B cell (primary cell): ENCODE measurements around the gene SERPINE3. TPM values are rescaled to one million over a fixed set of nuclear protein-coding genes. Genes with fewer than 3 reads are reported as not detected.

Experiments used
- ATAC-seq: fragments of 200-7000 bp; cut with Tn5 transposase; one replicate; pipeline ENCODE4 v1.10.0; 2021; ENCODE audit warnings: low read depth, mild to moderate bottlenecking, moderate number of reproducible peaks, moderate library complexity
- CTCF ChIA-PET: fragments of 350-600 bp; sonication (Branson Sonifier 250); formaldehyde crosslinking; loops from one replicate; lab custom pipeline; 2021; ENCODE audit warnings: antibody characterized with exemption, inconsistent platforms; lab: Charles Lee
- POLR2A ChIA-PET: fragments of 350-600 bp; sonication (Branson Sonifier 250); formaldehyde crosslinking; loops from one replicate; lab custom pipeline; 2021; ENCODE audit warnings: antibody characterized with exemption; lab: Charles Lee
- DNase-seq: peaks from one replicate; pipeline ENCODE4 v3.0.0; 2013
- H2AFZ ChIP-seq: 2 replicates; pipeline ENCODE4 v1.6.1; 2012; ENCODE audit warnings: mild to moderate bottlenecking, low read depth, low read length; ENCODE audit not compliant: insufficient read depth, poor library complexity, severe bottlenecking
- H3K27ac ChIP-seq, 2 donors: 1 replicate in 1 of 2; 2 replicates in 1 of 2; pipeline ENCODE4 v1.5.1; 2012 to 2013; ENCODE audit warnings: low read length in 2 of 2, mild to moderate bottlenecking in 2 of 2, moderate library complexity in 1 of 2
- H3K27me3 ChIP-seq, 4 experiments: fragments of 200-600 bp in 1 of 4; sonication (generic) in 1 of 4; replicated peaks in 1 of 4; 1 replicate in 2 of 4; 2 replicates in 2 of 4; pipeline versions ENCODE4 v1.6.1 to v1.7.0; 2013 to 2016; ENCODE audit warnings: low read length in 3 of 4, mild to moderate bottlenecking in 2 of 4, mixed read lengths in 1 of 4, moderate library complexity in 1 of 4; ENCODE audit not compliant: insufficient read depth in 4 of 4, control insufficient read depth in 3 of 4; ENCODE audit errors: control extremely low read depth in 1 of 4
- H3K36me3 ChIP-seq, 2 experiments: replicated peaks in 1 of 2; 1 replicate in 1 of 2; 2 replicates in 1 of 2; pipeline versions ENCODE4 v1.6.1 to v1.7.1; 2013; ENCODE audit warnings: low read length in 1 of 2; ENCODE audit not compliant: insufficient read depth in 2 of 2, control insufficient read depth in 1 of 2; ENCODE audit errors: control extremely low read depth in 1 of 2, extremely low read depth in 1 of 2
- H3K4me1 ChIP-seq, 2 donors: fragments of 200-600 bp in 1 of 2; sonication (generic) in 1 of 2; 1 replicate in 1 of 2; 2 replicates in 1 of 2; pipeline versions ENCODE4 v1.5.1 to v1.6.1; 2013 to 2017; ENCODE audit warnings: low read length in 2 of 2; ENCODE audit not compliant: control insufficient read depth in 2 of 2, insufficient read depth in 2 of 2
- H3K4me2 ChIP-seq: replicated peaks from 2 replicates; pipeline ENCODE3; 2012; ENCODE audit warnings: mild to moderate bottlenecking, low read depth, low read length; ENCODE audit not compliant: poor library complexity, severe bottlenecking
- H3K4me3 ChIP-seq, 5 experiments: fragments of 200-600 bp in 1 of 5; sonication (generic) in 1 of 5; 1 replicate in 3 of 5; 2 replicates in 2 of 5; pipeline versions ENCODE4 v1.5.1 to v1.7.0; 2011 to 2016; ENCODE audit warnings: low read length in 4 of 5, mild to moderate bottlenecking in 4 of 5, low read depth in 2 of 5, control low read depth in 1 of 5, moderate library complexity in 1 of 5; ENCODE audit not compliant: insufficient read depth in 1 of 5; ENCODE audit errors: control extremely low read depth in 1 of 5, extremely low read depth in 1 of 5
- H3K79me2 ChIP-seq: fragments of 200-600 bp; sonication (generic); one replicate; pipeline ENCODE4 v1.6.0; 2016; ENCODE audit warnings: low read length; ENCODE audit not compliant: control insufficient read depth, insufficient read depth
- H3K9ac ChIP-seq: fragments of 200-600 bp; sonication (generic); 2 replicates; pipeline ENCODE4 v1.6.1; 2017; ENCODE audit warnings: mild to moderate bottlenecking, low read length, moderate library complexity
- H3K9me3 ChIP-seq, 3 donors: one replicate each; pipeline versions ENCODE4 v1.6.1 to v1.7.1; 2013; ENCODE audit warnings: low read length in 2 of 3; ENCODE audit not compliant: control insufficient read depth in 2 of 3, insufficient read depth in 1 of 3; ENCODE audit errors: control extremely low read depth in 1 of 3
- H4K20me1 ChIP-seq: 2 replicates; pipeline ENCODE4 v1.6.0; 2012; ENCODE audit warnings: mild to moderate bottlenecking, low read length; ENCODE audit not compliant: insufficient read depth, control insufficient read depth, poor library complexity, severe bottlenecking
- H3K27ac Mint-ChIP-seq: one replicate; pipeline ENCODE4 v1.8.0; 2021; ENCODE audit warnings: mixed read lengths
- H3K27me3 Mint-ChIP-seq: one replicate; pipeline ENCODE4 v1.8.0; 2021; ENCODE audit warnings: mixed read lengths
- H3K4me1 Mint-ChIP-seq: one replicate; pipeline ENCODE4 v1.8.0; 2021; ENCODE audit warnings: mixed read lengths
- H3K4me3 Mint-ChIP-seq: one replicate; pipeline ENCODE4 v1.8.0; 2021; ENCODE audit warnings: mixed read lengths
- H3K9me3 Mint-ChIP-seq: one replicate; pipeline ENCODE4 v1.8.0; 2022; ENCODE audit warnings: mixed read lengths; ENCODE audit not compliant: insufficient read depth
- EZH2 ChIP-seq: IDR thresholded peaks from 2 replicates; pipeline ENCODE4 v1.6.1; 2012; ENCODE audit warnings: borderline replicate concordance, low read depth, mild to moderate bottlenecking, moderate library complexity, low read length; ENCODE audit not compliant: insufficient read depth, poor library complexity, severe bottlenecking
- WGBS: methylation state at CpG from one replicate; pipeline ENCODE4 v1.1.5; 2013; ENCODE audit warnings: missing lambda C conversion rate; ENCODE audit not compliant: insufficient coverage; 5-methylcytosine and 5-hydroxymethylcytosine counted together
- intact Hi-C: fragments of 100-400 bp; cut with micrococcal nuclease; formaldehyde crosslinking; loops from one replicate; pipeline ENCODE4 v1.10.0; 2022
- polyA plus RNA-seq: library from polyadenylated mRNA; depleted of rRNA; stranded (reverse); fragments of >200 nt; gene quantifications from 2 replicates; pipeline ENCODE4 v1.2.3, GENCODE V29; 2012
- total RNA-seq, 2 donors: library from RNA; stranded (reverse); fragments of 120-200 nt in 1 of 2; gene quantifications; 1 replicate in 1 of 2; 2 replicates in 1 of 2; pipeline versions ENCODE4 v1.2.3 to v1.2.4, GENCODE V29; 2013 to 2022
- TF ChIP-seq, protein P1 (sequence below): fragments of 200-600 bp; IDR thresholded peaks from one replicate; pipeline ENCODE4 v1.8.0; 2022; ENCODE audit warnings: antibody characterized with exemption, mild to moderate bottlenecking

SERPINE3 gene
- total and polyA plus RNA-seq, 2 donors (not counting 1 experiment from before 2014, with no cell fraction given): not detected

DNA sequence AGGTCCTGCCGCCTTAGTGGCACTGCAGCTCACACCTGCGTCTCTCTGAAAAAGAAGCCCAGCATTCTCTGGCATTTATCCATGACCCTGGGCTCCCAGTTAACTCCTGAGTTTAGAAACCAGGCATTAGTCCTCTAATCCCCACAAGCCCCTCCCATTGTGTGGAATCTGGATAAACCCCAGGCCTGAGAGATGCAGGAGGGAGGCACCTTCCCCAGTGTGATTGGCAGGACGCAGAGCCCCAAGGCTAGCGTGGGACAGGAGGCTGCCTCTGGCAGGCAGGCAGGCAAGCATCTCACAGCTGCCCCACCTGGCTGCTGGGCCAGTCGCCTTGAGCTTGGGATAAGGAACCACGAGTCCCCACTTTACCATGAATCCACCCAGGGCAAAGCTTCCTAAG, 11.0 kb upstream of the SERPINE3 start:
- Mint-ChIP-seq H3K9me3 (no peaks in the 10 kb centered on the region), H3K27me3 (no peaks in the 10 kb centered on the region), H3K4me3 (no peak overlapping the region), H3K27ac (no peak overlapping the region), H3K4me1 (peaks cover 21% of the 10 kb centered on the region)
- Histone ChIP-seq H3K4me3 (no peak overlapping the region), H3K9me3 (no peaks in the 10 kb centered on the region), H4K20me1 (no peaks in the 10 kb centered on the region), H3K79me2 (no peaks in the 10 kb centered on the region), H3K9ac (no peak overlapping the region), H3K27ac (no peak overlapping the region), H3K36me3 (no peaks in the 10 kb centered on the region), H2AFZ (no peak overlapping the region), H3K4me2 (no peak overlapping the region), H3K4me1 (peaks cover 8 to 22% of the 10 kb centered on the region in 2 donors), H3K27me3 (no peaks in the 10 kb centered on the region)
- ChIA-PET CTCF (no interaction called here), POLR2A (no interaction called here)
- no peak for ATAC-seq
- DNase-seq: no peak
- 93% methylated on average over 4 of the region's 6 CpGs for WGBS
- TF ChIP-seq, protein P1, sequence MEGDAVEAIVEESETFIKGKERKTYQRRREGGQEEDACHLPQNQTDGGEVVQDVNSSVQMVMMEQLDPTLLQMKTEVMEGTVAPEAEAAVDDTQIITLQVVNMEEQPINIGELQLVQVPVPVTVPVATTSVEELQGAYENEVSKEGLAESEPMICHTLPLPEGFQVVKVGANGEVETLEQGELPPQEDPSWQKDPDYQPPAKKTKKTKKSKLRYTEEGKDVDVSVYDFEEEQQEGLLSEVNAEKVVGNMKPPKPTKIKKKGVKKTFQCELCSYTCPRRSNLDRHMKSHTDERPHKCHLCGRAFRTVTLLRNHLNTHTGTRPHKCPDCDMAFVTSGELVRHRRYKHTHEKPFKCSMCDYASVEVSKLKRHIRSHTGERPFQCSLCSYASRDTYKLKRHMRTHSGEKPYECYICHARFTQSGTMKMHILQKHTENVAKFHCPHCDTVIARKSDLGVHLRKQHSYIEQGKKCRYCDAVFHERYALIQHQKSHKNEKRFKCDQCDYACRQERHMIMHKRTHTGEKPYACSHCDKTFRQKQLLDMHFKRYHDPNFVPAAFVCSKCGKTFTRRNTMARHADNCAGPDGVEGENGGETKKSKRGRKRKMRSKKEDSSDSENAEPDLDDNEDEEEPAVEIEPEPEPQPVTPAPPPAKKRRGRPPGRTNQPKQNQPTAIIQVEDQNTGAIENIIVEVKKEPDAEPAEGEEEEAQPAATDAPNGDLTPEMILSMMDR: no peak
- TF ChIP-seq EZH2: no peak
- intact Hi-C loops: no loop called here

DNA sequence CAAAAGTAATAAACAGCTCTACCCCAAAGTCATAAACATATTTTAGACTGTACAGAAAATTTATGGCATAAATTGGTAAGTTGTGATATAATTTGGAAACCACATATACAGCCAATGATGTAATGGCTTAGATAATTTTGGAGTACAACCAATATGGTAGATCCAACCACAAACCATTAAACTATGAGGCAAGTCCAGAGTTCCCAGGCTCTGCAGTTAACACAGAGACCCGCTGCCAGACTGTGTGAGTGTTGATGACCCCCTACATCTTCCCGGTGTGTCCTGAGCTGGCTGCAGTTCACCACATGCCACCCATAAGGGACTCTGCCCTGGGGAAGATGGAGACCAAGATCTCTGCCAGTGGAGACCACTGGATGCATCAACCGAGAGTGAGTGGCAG, 9.9 kb upstream of the SERPINE3 start:
- Histone ChIP-seq H3K27ac (no peak overlapping the region), H3K9me3 (no peaks in the 10 kb centered on the region), H3K27me3 (no peaks in the 10 kb centered on the region), H3K36me3 (no peaks in the 10 kb centered on the region), H4K20me1 (no peaks in the 10 kb centered on the region), H3K4me2 (no peak overlapping the region), H3K9ac (no peak overlapping the region), H3K4me3 (no peak overlapping the region), H3K4me1 (peaks cover 8 to 22% of the 10 kb centered on the region in 2 donors), H3K79me2 (no peaks in the 10 kb centered on the region), H2AFZ (no peak overlapping the region)
- ChIA-PET CTCF (no interaction called here), POLR2A (no interaction called here)
- intact Hi-C loops: no loop called here
- 100% methylated on average over 2 of the region's 3 CpGs for WGBS
- Mint-ChIP-seq H3K4me3 (no peak overlapping the region), H3K27me3 (no peaks in the 10 kb centered on the region), H3K9me3 (no peaks in the 10 kb centered on the region), H3K27ac (no peak overlapping the region), H3K4me1 (peaks cover 19% of the 10 kb centered on the region)
- DNase-seq: no peak
- no peak for ATAC-seq
- TF ChIP-seq, protein P1: no peak
- TF ChIP-seq EZH2: no peak
